SIG-M5 (cell line): Measurements from ENCODE around the gene TBCA.
"Not testable (repeated sequence)": the region's sequence is repeated elsewhere in the genome, so short reads cannot be mapped to it uniquely, and the experiment has no call there.

Experiments used
- DNase-seq: peaks from one replicate; lab custom pipeline; 2025; lab: John Stamatoyannopoulos, UW

The TBCA gene

DNA sequence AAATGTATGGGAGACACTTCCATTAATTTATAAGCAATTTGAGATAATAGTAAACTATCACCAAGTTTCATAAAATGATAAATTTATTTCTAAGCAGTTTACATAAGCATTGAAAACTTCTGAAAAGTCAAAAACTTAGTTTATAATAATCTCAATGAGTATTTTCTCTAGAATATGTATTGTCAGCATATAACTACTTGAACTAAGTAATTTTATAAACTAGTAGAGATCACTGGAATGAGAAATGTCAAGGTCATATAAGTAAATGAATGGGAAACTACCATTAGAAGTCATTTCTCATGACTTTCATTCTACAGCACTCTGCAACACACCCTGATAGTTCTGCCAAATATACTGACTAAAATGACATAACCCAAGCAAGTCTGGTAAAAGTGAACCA lies 3.4 kb downstream of the TBCA start:
- no peak for DNase-seq

DNA sequence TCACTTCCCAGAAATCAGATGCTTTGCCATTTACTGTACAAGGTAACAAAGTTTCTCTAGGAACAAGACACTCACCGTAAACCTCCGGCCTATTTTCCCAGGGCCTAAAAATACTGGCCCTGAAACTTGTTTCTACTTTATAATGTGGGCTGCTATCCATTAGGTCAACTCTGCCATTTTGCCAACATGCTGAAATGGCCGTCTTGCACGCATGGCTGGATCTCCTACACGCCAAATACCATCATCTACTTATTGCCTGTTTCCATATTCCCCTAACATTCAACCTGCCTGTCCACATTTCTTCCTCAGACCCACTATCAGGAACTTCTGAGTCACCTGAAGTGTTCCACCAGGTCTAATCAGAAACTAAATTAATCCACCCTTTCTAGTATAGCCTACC lies 4.7 kb downstream of the TBCA start:
- DNase-seq: no peak

DNA sequence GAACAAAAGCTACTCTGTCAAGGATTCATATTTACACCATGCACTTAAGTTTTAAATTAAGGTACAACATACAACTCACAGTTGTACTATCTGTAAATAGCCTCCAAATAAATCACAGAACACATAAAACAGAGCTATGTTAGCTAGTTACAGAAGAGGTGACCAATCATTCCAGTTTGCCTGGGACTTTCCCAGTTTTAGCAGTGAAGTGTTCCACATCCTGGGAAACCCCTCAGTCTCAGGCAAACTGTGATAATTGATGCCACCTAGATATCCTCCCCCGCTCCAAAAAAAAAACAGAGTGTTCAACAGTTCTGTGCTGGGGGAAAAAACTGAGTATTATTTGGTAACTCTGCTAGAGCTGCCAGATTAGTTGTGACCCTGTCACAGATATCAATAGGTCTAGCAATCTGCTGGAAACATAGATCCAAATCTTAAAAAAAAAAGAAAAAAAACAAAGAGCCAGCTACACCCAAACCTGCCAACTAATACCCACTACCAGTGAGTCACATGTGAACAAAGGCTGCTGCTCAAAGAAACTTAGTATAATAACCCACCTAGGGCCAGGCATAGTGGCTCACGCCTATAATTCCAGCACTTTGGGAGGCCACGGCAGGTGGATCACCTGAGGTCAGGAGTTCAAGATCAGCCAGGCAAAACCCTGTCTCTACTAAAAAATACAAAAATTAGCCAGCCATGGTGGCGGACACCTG lies 5.7 kb downstream of the TBCA start:
- DNase-seq: no peak

DNA sequence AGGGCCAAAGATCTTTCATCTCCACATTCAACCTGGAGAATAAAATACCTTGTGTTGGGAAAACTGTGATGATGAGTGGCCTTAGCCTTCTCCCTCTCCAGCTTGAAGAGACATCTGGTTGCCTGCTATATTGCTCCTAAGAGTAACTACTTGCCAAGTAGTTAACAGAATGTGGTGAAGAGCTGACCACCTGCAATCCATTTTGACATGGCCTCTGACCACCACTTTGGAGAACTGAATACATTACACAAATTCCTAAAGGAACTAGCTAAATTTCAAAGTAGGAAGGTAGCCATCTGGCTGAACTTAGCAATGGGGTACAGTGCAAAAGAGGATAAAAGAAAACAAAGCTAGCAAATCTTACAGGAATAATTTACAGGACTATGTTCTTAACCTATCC lies 7.2 kb downstream of the TBCA start:
- DNase-seq: no peak

DNA sequence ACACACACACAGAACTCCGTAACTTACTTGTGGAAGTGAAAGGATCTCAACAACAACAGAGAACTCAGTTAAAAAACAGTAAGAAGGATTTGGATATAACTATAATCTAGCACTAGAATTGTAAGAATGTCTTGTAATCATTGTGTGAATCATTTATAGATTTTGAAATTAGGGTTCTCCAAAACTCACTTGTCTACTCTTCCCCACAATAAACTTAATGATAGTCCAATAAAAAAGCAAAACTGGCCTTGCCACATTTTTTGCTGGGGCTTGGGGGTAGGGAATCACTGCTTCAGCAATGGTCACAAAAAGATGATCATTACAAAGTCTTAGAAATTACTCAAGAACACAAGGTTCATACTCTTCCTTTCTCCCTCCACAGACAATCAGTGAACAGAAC lies 8.8 kb downstream of the TBCA start:
- no peak for DNase-seq

DNA sequence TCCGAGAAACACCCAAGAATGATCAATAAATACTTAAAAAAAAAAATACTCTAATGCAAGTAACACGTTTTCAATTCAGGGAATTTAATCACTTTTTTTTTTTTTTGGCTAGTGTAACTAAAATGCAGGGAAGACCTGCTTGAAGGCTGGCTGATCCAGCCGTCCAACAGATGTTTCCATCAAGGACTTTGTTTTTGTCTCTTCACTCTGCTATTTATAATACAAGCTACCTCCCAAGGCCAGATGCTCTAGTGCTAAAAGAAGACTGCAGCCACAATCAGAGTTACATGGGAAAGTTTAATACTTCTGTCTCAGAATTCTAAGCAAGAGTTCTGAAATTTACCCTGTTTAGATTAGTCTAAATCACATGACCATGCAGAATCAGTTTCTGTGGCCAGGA lies 14.5 kb downstream of the TBCA start:
- DNase-seq: no peak

DNA sequence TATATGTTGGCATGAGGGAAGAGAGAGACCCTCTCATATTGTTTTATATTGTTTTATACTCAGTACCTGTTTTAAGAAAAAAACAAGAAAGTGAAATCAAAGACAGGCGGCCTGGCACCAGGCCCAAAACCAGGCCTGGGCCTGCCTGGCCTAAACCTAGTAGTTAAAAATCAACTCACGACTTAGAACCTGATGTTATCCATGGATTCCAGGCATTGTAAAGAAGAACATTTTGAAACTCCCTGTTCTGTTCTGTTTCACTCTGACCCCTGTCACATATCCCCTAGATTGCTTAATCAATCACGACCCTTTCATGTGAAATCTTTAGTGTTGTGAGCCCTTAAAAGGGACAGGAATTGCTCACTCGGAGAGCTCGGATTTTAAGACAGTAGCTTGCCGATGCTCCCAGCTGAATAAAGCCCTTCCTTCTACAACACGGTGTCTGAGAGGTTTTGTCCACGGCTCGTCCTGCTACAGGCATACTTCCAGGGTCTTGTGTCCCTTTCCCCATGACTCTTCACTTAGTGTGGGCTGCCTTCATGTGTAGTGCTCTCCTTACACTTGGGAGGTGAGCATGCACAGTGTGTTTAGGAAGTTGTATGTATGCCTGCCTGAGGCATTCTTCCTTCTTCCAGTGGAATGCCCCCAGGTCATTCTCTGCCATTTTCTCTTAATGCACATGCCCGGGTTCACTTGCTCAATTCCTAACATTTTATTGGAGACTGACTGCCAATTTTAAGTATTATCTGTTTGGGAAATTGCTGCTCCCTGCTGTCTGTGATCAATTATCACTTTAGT lies 17.8 kb downstream of the TBCA start:
- DNase-seq: no peak

DNA sequence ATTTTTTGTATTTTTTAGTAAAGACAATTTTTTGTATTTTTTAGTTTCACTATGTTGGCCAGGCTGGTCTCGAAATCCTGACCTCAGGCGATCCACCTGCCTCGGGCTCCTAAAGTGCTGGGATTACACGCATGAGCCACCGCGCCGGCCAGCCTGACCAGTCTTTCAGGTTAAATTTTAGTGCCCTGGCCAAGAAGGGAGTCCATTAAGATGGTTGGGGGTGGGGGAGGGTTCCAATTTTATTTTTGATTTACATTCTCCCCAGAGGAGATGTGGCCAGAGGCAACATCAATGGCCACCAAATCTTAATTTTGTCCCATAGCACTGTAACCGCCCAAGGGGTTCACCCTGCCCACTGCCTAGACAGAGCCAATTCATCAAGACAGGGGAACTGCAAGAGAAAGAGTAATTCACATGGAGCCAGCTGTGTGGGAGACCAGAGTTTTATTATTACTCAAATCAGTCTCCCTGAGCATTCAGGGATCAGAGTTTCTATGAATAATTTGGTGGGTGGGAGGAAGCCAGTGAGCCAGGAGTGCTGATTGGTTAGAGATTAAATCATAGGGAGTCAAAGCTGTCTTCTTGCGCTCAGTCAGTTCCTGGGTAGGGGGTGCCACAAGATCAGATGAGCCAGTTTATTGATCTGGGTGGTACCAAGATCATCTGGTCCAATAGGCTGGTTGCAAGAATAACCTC lies 24.7 kb downstream of the TBCA start:
- no peak for DNase-seq

DNA sequence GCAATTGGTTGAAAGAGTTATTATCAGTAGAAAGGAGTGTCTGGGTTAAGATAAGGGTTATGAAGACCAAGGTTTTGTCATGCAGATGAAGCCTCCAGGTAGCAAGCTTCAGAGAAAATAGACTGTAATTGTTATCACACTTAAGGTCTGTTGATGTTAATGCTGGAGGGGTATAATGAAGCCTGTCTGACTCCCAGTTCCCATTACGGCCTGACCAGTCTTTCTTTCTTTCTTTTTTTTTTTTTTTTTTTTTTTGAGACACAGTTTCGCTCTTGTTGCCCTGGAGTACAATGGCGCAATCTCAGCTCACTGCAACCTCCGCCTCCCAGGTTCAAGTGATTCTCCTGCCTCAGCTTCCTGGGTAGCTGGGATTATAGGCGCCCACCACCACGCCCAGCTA lies 25.2 kb downstream of the TBCA start:
- DNase-seq: not testable (repeated sequence)

DNA sequence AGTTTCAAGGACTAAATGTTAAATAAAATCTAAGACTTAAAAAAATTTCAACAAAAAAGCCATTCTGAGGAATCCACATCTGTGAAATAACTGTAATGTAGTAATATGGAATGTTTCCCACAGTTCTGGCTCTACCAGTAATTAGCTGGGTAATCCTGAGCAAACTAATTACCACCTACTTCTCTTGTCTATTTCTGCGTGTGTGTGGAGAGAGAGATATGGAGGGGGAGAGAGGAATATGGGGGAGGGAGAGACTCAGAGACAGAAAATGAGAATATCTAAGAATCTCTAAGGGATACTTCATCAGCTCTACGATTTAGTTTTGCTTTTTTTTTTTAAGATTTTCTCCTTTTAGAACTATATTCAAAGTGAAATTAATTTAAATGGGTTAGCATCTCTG lies 28.0 kb downstream of the TBCA start:
- no peak for DNase-seq

DNA sequence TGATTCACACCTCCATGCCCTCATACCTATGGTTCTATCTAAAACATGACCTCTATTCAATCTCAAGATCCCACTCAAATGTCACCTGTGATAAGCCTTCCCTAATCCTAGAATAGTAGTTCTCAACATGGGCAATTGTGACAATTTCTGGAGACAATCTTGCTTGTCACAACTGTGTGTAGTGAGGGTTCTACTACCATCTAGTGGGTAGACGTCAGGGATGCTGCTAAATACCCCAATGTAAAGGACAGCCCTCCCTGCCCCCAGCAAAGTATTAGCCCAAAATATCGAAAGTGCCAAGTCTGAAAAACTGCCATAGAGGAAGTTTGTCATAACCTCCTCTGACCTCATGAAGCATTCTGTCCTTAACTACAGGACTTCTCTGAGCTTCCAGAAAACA lies 32.0 kb downstream of the TBCA start:
- no peak for DNase-seq

DNA sequence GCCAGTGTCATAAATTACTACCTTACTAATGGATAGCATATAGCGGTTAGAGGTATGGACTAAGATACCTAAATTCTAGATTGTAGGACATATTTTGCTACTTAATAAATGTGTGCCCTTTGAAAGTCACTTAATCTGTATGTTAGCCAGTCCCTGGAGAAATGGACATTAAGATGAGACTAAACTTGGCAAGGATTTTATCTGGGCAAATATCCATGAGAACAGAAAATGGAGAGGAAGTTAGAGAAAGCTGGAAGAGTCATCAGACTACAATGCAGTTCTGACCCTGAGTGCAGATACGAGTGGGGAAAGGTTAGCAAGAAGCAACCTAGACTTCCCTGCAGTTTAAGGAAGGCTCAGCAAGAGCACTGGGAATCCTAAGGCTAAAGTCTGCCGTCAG lies 33.0 kb downstream of the TBCA start:
- no peak for DNase-seq

DNA sequence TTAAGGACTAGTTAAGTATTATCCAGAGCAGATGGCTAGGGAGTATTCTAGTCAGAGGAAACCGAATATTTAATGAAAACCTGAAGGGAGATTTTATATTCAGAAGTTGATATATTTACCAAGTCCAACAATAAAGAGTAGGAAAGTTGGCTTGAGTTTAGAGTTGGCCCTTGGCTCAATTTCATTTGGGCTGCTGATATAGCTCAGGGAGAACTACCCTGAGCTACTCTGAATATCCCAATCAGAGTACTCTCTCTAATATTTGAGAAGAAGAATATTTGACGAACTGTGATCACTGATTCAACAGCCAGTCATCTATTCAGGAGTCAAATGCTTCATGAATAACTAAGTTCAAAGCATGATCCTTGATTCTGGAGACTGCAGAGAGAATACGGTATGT lies 34.5 kb downstream of the TBCA start:
- DNase-seq: no peak

DNA sequence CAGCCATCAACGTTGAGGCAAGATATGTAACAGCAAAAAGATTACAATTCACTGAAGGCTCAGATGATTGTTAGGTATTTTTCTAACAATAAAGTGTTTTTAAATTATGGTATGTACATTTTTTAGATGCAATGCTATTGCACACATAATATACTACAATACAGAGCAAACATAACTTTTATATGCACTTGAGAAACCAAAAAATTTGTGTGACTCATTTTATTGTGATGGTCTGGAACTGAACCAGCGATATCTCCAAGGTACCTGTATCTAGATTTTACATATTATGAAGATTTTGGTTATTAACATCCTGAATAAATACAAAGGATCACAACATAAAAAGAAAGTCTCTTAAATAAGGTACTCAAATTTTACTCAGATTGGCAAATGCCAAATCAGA lies 41.3 kb downstream of the TBCA start:
- no peak for DNase-seq

DNA sequence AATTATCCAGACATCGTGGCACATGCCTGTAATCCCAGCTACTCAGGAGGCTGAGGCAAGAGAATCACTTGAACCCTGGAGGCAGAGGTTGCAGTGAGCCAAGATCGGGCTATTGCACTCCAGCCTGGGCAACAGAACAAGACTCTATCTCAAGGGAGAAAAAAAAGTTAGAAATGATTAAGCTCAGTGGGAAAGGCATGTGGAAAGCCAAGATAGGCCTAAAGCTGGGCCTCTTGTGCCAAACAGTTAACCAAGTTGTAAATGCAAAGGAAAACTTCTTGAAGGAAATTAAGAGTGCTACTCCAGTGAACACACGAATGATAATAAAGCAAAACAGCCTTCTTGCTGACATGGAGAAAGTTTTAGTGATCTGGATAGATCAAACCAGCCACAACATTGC lies 43.0 kb downstream of the TBCA start:
- DNase-seq: no peak

DNA sequence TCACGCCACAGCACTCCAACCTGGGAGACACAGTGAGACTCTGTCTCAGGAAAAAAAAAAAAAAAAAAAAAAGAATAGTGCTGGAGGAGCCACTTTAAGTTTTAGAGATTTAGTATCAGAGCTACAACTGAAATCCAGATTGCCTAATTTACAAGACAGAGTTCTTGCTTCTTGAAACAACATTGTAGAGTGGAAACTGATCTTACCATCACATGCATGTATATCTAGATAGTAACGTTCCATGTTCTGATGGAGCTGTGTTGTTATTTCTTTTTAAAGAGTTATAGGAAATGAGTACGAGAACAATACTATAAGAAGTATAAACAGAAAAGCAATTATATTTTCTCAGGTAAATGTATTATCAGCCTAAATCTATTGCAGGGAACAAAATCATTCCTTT lies 48.9 kb downstream of the TBCA start:
- no peak for DNase-seq

DNA sequence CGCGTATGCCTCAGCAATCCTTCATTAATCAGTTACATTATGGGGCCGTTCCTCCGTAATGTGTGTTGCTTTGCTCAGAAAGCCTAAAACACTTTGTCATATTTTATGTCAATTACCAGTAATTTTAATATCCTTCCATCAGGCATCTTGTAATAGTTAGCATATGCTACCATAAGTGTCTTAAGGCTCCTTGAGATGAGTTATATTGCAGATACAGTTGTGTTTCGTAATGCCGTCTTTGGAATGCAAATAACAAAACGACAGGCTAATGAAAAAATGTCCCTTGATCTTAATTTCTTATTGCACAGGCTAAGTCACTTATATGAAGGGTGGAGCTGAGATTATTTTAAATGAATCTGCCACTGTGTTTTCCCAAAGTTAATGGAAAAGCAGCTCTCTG lies 50.5 kb downstream of the TBCA start:
- DNase-seq: no peak

DNA sequence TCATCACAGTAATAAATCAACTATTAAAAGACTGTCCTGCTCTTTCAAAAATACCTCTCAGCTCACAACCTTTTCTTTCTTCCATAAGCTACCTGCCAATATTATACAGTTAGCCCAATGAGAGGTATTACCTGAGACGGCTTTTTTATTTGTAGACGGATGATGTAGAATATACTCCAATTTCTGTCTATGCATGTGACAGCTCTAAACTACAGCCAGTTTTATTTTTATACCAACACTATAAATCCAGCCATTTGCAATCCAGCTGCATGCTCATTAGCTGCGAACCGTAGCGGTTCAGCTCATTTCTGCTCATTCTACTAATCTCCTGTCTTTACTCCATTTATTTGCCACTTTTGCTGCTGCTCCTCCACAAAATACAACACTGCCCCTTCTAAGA lies 51.2 kb downstream of the TBCA start:
- no peak for DNase-seq

DNA sequence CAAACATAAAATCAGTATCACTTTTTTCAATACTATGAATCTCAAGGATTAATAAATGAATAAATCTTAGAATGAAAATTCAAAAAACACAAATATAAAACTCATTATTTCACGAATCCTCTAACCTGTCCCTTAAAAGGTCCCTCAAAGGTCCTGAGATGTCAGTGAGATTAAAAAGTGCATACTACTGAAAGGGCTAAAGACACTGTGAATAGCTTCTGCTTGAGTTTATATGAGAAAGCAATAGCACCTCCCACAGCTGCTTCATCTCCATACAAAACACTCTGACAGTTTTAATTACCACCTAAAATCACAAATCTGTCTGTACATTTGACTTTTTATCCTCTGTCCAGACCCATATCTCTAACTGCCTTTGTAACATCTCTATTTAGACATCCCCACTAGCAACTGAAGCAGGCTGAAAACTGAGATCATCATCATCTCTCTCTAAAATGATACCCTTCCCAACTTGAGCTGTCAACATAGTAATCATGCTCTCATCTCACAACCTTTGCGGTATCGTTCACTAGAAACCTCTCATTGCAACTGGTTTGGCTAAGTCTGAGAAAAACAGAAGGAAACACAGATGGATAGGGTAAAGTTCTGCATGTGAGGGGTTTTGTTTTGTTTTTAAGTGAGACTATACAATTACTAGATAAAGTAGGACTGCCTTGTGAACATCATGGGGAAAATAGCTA lies 56.3 kb downstream of the TBCA start:
- no peak for DNase-seq

DNA sequence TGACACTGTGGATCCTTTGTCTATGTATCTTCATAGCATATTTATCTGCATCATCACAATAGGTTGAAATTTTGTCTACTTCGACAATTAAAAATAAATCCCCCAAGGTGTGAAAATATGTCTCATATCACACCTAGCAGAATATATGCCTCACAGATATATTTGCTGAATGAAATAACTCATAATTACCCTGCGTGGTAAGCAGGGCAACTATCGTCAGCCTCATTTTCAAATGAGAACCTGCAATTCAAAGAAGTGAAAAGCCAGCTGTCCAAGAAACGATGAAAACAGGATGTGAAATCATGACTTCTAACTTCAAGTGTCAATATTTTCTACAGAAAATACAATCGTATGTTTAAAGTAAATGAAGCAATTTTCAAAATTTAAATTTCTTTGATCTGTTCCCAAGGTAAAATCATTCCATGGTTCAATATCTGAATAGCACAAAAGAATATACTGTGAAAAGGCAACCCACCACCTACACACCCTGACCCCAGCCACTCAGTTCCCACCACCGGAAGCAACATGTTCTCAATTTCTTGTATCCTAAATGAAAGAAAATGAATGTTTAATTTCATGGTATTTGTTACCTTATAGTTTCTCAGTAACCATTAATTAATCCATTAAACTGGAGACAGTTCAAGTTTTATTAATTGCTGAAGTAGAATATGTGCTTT lies 57.1 kb downstream of the TBCA start:
- no peak for DNase-seq

DNA sequence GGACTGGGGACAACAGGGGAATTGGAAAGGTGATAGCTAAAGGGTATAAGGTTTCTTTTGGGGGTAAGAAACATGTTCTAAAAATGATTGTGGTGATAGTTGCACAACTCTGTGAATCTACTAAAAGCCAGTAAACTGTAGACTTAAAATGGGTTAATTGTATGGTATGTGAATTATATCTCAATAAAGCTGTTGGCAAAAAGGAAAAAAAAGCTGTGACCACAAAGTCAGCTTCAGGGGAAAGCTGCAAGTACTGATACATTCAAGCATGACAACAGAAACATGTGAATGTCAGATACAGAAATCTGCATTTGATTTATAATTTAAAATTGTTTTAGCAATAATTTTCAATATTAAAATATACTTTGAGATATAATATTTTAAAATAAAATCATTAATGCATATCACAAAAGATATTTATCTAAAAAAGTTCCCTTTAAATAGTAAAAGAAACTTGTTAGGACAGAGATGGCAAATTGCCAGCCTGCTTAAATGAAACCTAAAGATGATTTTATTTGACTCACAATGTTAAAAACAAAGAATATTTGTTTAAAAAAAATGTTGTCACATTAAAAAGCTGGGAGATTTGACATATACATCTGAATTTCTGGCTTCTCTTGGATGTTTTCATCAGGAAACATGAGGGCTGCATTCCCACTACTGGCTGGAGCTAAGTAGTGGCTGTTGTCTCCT lies 66.0 kb downstream of the TBCA start:
- no peak for DNase-seq
